Measurements from ENCODE around the gene HS1BP3. TPM values are rescaled to one million over a fixed set of nuclear protein-coding genes. Genes with fewer than 3 reads are reported as not detected.

The HS1BP3 gene
- total and polyA plus RNA-seq, 2 of the 4 experiments (the other 2 are of a cell fraction) = 9.0 to 14.8 TPM

GRCh38 chr2:20578895-20579825 lies 71.7 kb downstream of the HS1BP3 start (continued):
- TF ChIP-seq, protein P1, sequence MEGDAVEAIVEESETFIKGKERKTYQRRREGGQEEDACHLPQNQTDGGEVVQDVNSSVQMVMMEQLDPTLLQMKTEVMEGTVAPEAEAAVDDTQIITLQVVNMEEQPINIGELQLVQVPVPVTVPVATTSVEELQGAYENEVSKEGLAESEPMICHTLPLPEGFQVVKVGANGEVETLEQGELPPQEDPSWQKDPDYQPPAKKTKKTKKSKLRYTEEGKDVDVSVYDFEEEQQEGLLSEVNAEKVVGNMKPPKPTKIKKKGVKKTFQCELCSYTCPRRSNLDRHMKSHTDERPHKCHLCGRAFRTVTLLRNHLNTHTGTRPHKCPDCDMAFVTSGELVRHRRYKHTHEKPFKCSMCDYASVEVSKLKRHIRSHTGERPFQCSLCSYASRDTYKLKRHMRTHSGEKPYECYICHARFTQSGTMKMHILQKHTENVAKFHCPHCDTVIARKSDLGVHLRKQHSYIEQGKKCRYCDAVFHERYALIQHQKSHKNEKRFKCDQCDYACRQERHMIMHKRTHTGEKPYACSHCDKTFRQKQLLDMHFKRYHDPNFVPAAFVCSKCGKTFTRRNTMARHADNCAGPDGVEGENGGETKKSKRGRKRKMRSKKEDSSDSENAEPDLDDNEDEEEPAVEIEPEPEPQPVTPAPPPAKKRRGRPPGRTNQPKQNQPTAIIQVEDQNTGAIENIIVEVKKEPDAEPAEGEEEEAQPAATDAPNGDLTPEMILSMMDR (conservative IDR thresholded peaks at IDR 0.05; ENCODE audit: low read depth, low read length) = no peak
- no peak for TF ChIP-seq MAFK (IDR thresholded peaks at IDR 0.05; ENCODE audit: low read depth, low read length)
